Fibroblast of pulmonary artery (primary cell): ENCODE data around the gene CLEC17A.
A peak's percentile ranks its signal among the peaks of the same experiment; 100 is the strongest.

Experiments
- DNase-seq: peaks from one replicate; pipeline ENCODE4 v3.0.0-alpha.2; 2010; ENCODE audit warnings: low read depth
- H3K4me3 ChIP-seq: replicated peaks from 2 replicates; pipeline ENCODE4 v1.5.1; 2011; ENCODE audit warnings: low read depth, mild to moderate bottlenecking, control low read depth, low read length, moderate library complexity
- TF ChIP-seq, protein P1 (sequence below): IDR thresholded peaks from 2 replicates; pipeline ENCODE4 v1.5.1; 2011; ENCODE audit warnings: mild to moderate bottlenecking, control low read depth, low read length, inconsistent platforms; ENCODE audit errors: missing control alignments

Gene CLEC17A

DNA sequence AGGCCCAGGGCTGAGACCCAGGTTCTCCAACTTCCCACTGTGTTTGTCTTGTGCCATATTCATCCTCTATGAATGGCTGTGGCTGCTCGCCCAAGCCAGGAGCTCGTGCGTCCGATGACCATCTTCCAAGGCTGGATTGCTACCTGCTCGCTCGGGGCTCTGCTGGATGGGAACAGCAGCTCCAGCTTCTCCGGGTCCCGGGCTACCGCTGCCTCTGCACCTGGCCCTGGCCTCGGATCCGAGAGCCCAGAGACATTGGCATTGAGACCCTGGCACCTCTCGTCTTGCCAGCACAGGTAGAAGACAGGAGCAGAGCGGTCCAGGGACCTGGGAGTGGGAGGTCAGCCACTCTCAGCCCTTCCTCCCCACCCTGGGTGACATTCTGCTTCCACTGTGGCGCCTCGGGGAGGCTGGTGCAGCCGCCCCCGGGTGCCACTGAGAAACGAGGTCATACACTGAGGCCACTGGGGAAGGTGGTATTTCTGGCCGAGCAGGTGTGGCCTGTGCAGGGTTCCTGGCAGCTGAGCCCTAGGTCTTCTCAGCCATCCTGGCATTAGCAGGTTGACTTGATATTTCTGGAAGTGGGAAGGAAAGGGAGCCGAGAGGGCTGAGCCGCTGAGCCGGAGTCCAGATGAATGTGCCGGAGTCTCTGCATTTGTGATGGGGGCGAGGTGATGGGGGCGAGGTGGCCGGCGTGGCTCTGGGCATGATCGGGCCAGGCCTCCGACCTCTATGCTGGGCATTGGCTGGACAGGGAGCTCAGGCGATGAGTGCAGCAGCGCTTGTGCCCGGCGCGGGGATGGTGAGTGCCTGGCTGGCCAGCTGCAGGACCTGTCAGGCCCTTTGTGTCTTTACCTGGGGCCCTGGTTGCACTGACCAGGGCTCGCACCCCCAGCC lies 29.6 kb upstream of the CLEC17A start:
- no peak overlapping the region for H3K4me3 ChIP-seq
- no peak for DNase-seq
- TF ChIP-seq, protein P1, sequence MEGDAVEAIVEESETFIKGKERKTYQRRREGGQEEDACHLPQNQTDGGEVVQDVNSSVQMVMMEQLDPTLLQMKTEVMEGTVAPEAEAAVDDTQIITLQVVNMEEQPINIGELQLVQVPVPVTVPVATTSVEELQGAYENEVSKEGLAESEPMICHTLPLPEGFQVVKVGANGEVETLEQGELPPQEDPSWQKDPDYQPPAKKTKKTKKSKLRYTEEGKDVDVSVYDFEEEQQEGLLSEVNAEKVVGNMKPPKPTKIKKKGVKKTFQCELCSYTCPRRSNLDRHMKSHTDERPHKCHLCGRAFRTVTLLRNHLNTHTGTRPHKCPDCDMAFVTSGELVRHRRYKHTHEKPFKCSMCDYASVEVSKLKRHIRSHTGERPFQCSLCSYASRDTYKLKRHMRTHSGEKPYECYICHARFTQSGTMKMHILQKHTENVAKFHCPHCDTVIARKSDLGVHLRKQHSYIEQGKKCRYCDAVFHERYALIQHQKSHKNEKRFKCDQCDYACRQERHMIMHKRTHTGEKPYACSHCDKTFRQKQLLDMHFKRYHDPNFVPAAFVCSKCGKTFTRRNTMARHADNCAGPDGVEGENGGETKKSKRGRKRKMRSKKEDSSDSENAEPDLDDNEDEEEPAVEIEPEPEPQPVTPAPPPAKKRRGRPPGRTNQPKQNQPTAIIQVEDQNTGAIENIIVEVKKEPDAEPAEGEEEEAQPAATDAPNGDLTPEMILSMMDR = no peak

DNA sequence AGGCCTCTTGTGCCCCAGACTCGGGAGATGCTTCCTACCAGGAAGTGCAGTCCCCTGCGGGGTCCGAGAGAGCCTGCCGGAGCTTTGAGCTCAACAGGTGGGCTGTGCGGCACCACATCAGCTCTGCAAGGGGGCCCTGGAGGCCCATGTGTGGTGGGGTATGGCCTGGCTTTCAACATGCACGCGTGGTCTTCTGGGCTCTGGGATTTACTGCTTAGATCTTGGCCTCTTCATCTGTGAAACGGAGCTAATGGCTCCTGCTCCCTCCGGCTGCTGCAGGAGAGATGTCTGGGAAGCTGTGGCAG lies 29.0 kb upstream of the CLEC17A start:
- H3K4me3 ChIP-seq = no peak overlapping the region
- TF ChIP-seq, protein P1 = no peak
- no peak for DNase-seq

DNA sequence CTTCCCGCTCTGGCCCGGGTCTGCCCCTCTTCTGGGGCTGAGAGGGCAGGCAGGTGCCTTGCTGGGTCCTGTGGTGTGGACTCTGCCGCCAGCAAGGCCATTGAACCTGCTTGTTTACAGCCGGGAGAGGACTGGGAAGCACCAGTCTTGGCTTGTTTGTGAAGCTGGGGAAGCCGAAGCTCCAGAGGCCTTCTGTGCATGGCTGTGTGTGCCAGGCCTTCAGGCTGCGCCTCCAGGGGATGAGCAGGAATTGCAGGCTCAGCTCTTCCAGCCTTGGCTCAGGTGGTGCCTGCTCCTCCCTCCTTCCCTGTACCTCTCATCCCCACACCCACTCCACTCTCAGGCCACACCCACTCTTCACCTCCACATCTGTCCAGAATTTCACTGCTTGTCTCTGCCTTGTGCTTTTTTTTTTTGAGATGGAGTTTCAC lies 28.5 kb upstream of the CLEC17A start:
- no peak overlapping the region for H3K4me3 ChIP-seq
- TF ChIP-seq, protein P1 = no peak
- DNase-seq = no peak

DNA sequence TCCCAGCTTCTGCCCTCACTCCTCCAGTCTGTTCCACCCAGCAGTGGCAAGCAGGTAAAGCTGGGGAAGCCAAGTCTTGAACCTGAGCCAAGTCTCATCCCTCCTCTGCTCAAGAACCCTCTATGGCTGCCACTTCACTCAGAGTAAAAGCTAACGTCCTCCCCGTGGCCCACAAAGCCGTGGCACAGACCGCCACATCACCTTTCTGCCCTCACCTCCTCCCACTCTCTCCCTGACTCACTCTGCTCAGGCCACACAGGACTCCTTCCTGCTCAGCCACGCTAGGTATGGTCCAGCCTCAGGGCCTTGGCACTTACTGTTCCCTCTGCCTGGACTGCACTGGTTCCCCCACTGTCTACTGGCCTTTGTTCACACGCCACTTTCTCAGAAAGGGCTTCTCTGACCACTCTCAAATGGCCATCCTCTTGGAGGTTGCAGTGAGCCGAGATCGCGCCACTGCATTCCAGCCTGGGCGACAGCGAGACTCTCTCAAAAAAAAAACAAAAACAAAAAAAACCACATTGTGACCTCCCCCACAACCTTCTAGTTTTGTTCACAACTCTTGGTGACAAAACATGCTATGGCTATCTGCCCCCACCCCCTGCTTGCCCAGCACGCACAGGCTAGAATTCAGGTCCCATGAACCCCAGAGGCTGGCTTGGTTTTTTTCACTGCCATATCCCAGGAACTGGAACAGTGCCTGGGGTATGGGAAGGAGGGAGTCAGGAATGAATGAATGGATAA lies 26.8 kb upstream of the CLEC17A start:
- H3K4me3 ChIP-seq = no peak overlapping the region
- no peak for DNase-seq
- TF ChIP-seq, protein P1 = no peak

DNA sequence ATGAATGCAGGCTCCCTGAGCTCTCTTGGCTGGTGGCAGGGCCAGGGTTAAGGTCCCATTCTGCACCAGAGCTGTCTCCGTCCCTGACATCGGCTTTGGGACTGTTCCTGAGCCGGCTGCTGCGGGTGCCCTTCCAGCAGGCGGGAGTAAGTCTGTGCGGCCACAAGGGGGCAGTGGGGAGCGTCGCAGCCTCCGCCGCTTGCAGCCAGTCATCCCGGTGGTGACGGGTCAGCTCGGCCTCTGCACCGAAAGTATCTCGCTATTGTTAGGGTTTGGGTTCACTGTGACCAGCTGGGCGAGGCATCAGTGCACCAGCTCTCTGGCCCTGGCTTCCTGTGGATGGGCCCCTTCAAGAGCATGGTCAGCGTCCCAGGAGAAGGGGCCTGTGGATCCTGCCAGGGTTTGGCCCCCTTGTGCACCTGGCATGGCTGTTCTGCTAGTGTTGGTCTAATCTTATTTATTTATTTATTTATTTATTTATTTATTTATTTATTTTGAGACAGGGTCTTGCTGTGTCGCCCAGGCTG lies 26.2 kb upstream of the CLEC17A start:
- DNase-seq = peak; percentile 86
- H3K4me3 ChIP-seq = no peak overlapping the region

DNA sequence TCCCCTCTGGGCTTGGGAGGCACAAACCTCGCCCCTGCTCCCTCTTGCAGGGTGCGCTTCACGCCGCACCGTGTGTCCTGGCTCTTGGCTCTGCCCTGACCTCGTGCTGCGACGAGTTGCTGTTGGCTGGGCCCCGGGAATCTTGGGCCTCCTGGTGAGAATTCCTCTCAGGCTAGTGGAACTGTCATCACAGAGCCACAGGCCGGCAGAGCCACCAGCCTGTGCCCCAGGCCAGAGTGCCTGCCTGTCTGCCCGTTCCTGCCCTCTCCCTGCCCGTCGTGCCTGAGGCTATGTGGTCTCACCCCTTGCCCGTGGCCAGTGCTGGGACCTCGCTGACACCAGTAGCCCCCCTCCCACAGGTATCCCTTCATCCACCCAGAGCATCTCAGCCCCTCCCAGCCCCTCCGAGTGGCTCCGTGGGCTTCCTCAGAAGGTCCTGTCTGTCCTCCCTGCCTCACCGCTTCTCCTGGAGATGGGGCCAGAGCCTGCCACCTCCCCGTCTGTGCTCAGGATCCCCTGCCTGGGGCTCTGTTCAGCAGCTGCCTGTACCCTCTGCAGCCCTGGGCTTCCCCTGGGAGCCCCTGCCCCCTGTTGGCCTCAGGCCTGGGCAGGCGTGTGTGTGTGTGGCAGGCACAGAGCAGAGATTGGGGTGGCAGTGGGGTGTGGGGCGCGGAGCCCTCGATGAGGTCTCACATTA lies 24.4 kb upstream of the CLEC17A start:
- no peak for DNase-seq
- TF ChIP-seq, protein P1 = no peak
- no peak overlapping the region for H3K4me3 ChIP-seq

More for the DNA sequence above, 26.2 kb upstream of the CLEC17A start:
- TF ChIP-seq, protein P1 = peak; percentile 96
